GM12891 (cell line): ENCODE data around the gene MFSD1.

ENCODE experiments used
- POLR2A ChIP-seq: IDR thresholded peaks from 2 replicates; pipeline ENCODE4 v1.6.1; 2011; ENCODE audit warnings: low read depth, low read length, control low read depth
- POLR2AphosphoS5 ChIP-seq: IDR thresholded peaks from 2 replicates; pipeline ENCODE4 v1.6.1; 2011; ENCODE audit warnings: low read depth, low read length, control low read depth
- TAF1 ChIP-seq: IDR thresholded peaks from 2 replicates; pipeline ENCODE4 v1.6.1; 2011; ENCODE audit warnings: low read depth, low read length, control low read depth

DNA sequence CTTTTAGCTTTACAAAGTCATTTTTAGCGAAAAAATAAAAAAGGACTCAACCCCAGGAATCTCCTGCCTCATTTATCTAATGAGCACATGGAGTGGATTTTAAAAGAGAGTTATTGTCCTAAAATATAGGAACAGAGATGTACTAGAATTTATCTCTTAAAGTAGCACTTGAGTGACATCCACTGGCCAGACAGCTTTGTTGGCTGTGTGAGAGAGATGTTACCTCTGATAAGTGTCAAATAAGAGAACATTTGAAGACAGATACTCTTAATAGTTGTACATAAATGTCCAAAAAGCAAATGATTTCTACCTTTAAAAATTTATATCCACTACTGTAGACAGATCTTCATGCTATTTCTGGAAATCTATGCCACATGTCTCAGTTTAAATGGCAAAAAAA lies 12.3 kb upstream of the MFSD1 start:
- TF ChIP-seq POLR2A (no peak), POLR2AphosphoS5 (no peak), TAF1 (no peak)
